Measurements from ENCODE around the gene DHODH.
"Not testable (repeated sequence)": the region's sequence is repeated elsewhere in the genome, so short reads cannot be mapped to it uniquely, and the experiment has no call there.

DHODH gene

DNA sequence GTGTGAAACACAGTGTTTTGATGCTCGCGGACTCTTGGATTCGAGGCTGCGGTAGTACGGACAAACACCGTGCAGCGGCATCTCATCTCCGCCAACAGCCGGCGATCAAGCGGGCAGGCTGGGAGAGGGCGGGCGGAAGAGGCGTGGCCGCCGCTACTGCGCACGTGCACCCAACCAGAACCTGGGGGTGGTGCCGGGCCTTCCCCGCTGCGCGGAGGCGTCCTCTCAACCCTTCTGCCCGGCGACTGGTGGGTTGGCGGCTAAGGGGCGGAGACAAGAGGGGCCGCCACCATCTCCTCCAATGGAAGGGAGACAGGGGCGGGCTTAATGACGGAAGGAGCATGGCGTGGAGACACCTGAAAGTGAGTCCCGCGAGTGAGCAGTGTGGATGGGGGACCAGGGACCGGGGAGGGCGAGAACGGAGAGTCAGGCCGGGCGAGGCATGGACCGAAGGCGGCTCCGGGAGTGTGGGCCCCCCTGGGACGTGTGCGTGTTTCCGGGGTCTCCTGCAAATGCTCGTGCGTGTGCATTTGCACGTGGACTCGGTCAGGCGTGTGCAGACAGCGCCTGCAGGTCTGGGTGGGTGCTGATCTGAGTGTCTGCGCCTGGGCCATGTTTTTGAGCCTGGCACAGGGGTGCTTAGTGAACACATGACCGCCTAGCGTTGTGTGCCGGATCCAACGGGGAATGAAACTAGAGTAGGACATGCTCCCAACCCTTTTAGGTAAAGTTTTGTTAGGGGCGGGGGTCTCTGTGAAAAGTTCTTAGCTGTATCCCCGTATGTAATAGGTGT, at the start of gene DHODH:
Gene DHODH (plus strand): TSS at position 321 of the 793 bp plus-strand sequence. CDS start 21 bp downstream, at position 342.
- peak; percentile 93 to 94 for DNase-seq (ENCODE audit: low read depth in 2 of 2)

GRCh38 chr16:71961066-71962039, 47.2 kb upstream of the DHODH start:
- peak; percentile 49 to 73 for DNase-seq (ENCODE audit: low read depth in 2 of 2)

- no peak for DNase-seq (ENCODE audit: low read depth in 2 of 2)
These were observed 45.2 kb upstream of the DHODH start for GRCh38 chr16:71963125-71963875.

GRCh38 chr16:71965223-71965622, 43.3 kb upstream of the DHODH start:
- no peak for DNase-seq (ENCODE audit: low read depth in 2 of 2)

DNA sequence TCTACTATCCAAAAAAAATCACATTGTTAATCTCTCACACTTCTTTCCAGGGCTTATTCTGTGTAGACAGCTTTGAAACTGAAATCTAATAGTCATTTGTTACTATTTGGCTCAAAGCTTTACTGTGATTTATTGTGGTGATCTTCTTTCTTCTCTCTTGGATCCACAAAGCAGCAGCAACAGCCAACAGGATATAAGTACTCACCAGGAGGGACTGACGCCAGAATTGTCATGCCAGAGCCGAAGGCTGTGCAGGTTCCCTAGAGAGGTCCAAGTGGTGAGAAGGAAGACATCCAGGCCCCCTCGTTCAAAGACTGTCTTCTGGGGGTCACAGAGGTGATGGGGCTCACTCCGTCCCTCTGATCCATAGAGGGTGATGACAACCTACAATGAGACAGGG, 41.6 kb upstream of the DHODH start:
- DNase-seq (ENCODE audit: low read depth in 2 of 2), result no peak

DNA sequence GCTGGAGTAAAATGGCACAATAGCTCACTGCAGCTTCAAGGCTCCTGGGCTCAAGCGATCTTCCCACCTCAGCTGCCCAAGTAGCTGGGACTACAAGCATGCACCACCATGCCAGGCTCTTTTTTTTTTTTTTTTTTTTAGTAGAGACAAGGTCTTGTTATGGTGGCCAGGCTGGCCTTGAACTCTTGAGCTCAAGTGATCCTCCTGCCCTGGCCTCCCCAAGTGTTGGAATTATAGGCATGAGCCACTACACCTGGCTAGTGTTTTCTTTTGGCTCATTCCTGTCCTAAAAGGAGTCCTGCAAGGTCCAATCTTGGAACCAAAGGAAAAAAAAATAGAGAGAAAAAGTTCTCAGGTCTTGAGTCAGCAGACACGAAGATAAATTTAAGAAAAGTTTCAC, 39.2 kb upstream of the DHODH start:
- no peak for DNase-seq (ENCODE audit: low read depth in 2 of 2)

DNA sequence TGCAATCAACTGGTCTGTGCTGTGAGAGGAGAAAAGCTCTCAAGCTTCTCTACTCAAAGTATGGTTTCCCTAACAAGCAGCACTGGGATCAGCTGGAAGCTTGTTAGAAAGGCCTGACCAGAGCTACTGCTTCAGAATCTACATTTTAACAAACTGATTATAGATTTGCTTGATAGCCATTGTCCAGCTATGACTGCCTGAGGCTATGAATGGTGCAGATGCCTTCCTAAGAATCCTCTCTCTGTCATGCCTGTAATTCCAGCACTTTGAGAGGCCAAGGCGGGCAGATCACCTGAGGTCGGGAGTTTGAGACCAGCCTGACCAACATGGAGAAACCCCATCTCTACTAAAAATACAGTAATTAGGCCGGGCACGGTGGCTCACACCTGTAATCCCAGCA, 37.0 kb upstream of the DHODH start:
- DNase-seq (ENCODE audit: low read depth in 2 of 2), result no peak

GRCh38 chr16:71972356-71972755, 36.2 kb upstream of the DHODH start:
- DNase-seq (ENCODE audit: low read depth in 2 of 2), result no peak

GRCh38 chr16:71973001-71973400, 35.5 kb upstream of the DHODH start:
- DNase-seq (ENCODE audit: low read depth in 2 of 2), result no peak

GRCh38 chr16:71974068-71974818, 34.3 kb upstream of the DHODH start:
- no peak for DNase-seq (ENCODE audit: low read depth in 2 of 2)

GRCh38 chr16:71985262-71985974, 23.1 kb upstream of the DHODH start:
- no peak for DNase-seq (ENCODE audit: low read depth in 2 of 2)

- DNase-seq (ENCODE audit: low read depth in 2 of 2), result no peak
These were observed 22.4 kb upstream of the DHODH start for GRCh38 chr16:71986131-71986530.

DNA sequence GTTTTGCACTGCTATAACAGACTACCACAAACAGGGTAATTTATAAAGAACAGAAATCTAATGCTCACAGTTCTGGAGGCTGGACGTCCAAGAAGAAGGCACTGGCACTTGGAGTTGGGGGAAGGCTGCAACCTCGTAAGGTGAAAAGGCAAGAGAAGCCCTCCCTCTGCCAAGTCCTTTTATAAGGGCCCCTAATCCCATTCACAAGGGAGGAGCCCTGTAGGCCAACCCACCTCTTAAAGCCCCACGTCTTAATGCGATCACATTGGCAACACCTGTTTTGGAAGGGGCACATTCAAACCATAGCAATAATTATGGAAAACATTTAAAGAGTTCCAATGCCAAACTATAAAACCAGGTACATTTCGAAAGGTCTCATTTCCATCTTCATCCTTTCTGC, 13.5 kb upstream of the DHODH start:
- DNase-seq (ENCODE audit: low read depth in 2 of 2), result no peak

DNA sequence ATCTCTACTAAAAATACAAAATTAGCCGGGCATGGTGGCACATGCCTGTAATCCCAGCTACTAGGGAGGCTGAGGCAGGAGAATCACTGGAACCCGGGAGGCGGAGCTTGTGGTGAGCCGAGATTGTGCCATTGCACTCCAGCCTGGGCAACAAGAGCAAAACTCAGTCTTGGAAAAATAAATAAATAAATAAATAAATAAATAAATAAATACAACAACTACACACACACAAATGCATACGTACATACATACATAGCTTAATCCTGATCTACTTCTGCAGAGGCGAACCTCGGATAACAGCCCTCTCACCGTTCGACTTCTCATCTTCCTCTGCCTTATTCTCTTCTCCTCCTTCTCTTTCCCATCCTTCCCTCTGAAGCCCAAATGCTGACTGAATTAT, 11.0 kb upstream of the DHODH start:
- not testable (repeated sequence) for DNase-seq (ENCODE audit: low read depth in 2 of 2)

DNA sequence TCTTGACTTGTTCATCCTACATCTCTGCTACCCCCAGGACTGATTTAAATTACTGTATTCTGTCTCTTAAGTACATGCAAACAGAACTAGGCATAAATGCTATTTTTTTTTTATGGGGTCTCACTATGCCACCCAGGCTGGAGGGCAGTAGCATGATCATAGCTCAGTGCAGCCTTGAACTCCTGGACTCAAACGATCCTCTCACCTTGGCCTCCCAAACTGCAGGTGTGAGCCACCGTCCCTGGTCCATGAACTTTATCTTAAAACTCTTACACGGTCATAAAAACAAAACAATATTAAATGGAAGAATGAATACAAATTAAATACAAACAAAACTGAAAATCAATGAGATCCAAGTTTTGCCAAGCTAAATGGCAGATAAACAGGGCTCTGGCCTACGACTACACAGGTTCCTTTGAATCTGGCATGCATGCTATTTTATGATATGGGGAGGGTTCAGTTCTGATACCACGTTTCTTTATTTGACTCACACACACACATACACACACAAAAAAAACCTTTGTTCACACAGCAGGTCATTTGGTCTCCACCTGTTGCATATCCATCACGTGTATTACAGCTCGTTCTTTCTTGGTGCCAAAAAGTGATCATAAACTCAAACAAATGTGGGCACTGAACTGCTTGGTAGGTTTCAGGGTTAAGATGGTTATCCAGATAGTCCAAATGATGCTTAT, 7.2 kb upstream of the DHODH start:
- no peak for DNase-seq (ENCODE audit: low read depth in 2 of 2)

DNA sequence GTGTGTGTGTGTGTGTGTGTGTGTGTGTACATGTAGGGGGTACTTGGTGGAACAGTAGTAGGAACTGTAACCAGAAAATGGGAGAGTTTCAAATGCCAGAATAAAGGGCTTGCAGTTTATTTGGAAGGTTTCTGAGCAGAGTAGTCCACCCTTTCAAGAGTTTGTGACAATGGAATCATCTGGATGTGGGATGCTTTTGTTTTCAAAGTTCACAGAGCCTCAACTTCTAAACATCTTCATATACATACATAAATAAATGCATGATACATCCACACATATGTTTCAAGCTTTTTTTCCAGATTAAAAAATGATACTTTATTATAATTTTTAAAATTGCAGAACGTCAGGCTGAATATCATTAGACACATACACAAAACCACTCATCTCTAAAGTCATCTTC, 5.9 kb upstream of the DHODH start:
- DNase-seq (ENCODE audit: low read depth in 2 of 2), result no peak

DNA sequence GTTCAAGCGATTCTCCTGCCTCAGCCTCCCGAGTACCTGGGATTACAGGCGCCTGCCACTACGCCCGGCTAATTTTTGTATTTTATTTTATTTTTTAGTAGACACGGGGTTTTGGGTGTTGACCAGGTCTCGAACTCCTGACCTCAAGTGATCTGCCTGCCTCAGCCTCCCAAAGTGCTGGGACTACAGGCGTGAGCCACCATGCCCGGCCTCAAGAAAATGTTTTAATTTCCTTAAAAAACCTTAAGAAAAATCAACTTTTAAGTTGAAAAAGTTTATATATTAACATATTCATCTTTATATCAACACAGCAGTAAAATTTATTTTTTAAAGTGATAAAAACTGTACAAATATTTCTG, 500 bp upstream of the DHODH start:
- not testable (repeated sequence) for DNase-seq (ENCODE audit: low read depth in 2 of 2)

DNA sequence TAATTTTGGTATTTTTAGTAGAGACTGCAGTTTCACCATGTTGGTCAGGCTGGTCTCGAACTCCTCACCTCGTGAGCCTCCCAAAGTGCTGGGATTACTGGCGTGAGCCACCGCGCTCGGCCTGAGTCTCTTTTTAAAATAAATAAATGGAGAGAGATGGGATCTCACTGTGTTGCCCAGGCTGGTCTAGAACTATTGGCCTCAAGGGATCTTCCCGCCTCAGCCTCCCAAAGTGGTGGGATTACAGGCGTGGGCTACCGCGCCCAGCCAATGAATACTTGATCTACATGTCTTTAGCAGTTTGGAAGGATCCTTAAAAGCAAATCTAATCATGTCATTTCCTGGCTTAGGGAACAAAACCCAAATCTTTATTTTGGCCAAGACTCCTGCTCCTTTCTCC, 1.2 kb downstream of the DHODH start:
- DNase-seq (ENCODE audit: low read depth in 2 of 2), result no peak

DNA sequence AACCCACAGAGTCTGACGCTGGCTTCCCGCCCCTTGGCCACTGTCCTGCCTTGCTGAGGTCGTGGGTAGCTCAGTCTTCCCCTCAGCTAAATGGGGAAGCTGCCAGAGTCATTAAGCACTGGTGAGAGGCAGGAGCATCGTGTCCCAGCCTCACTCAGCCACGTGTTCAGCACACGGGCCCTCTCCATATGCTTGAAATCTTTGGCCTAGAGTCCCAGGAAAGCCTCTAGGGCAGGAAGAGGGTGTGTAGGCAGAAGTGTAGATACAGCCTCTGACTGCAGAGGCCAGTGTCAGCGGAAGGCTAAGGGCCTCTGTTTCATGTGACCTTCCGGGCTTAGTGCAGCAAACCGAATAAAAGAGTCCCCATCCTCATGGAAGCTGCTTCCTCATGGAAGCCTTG, 4.1 kb downstream of the DHODH start:
- no peak for DNase-seq (ENCODE audit: low read depth in 2 of 2)

DNA sequence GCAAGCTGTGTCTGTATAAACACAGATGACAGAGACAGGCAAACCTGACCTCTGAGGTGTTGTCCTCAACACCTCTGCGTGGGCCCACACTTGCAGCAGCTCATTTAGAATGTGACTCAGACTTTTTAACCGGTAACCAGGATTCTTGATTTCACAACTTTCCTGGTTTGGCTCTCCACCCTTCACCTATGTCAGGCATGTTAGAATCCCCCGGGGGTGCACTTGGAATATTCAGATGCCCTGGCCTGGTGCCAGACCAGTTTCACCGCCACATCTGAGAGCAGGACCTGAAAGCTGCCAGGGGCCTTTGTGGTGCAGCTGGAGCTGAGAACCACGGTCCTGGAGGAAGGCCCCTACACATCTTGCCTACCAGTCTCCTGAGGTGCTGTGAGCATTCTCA, 4.8 kb downstream of the DHODH start:
- DNase-seq (ENCODE audit: low read depth in 2 of 2), result no peak
